ENCODE data around the gene POLR3H.

POLR3H gene

DNA sequence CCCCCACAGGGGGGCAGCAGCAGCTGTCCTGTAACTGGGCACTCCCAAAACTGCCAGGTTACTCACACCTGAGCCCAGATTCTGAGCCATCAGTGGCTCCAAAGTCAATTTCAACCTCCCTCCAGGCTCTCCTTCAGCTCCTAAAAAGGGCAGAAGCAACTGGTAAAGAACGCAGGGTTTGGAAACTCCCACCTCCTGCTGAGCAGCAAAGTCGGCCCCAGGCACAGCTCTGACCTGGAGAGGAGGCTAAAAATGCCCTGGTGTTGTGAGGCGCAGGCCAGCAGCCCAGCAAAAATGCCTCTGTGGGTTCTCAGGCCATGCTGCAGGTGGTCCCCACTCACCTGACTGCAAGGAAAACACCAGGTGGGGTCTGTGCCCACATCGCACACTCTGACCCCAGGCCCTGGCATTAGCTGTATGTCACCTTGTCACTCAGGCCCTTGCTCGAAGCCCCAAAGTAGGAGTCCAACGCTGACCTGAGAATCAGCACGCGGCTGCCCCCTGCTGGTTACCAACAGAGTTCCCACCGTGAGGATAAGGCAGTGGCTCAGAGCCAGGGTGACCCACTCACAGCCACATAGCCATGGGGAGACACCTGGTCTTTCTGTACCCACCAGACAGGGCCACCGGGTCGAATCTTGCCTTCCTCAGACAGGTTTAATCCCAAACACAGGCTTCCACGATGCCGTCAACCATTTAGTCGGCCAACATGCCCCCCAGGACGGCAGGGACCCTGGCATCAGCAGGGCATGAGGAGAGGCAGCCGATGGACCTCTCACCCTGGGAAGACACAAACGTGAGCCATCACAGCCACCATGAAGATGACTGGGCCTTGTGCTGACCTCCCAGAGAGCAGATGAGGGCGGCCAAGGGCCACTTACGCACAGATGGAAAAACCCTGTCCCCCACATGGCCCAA, 11.1 kb downstream of the POLR3H start:
- DNase-seq, result peak in 1 of 2 experiments; percentile 74

DNA sequence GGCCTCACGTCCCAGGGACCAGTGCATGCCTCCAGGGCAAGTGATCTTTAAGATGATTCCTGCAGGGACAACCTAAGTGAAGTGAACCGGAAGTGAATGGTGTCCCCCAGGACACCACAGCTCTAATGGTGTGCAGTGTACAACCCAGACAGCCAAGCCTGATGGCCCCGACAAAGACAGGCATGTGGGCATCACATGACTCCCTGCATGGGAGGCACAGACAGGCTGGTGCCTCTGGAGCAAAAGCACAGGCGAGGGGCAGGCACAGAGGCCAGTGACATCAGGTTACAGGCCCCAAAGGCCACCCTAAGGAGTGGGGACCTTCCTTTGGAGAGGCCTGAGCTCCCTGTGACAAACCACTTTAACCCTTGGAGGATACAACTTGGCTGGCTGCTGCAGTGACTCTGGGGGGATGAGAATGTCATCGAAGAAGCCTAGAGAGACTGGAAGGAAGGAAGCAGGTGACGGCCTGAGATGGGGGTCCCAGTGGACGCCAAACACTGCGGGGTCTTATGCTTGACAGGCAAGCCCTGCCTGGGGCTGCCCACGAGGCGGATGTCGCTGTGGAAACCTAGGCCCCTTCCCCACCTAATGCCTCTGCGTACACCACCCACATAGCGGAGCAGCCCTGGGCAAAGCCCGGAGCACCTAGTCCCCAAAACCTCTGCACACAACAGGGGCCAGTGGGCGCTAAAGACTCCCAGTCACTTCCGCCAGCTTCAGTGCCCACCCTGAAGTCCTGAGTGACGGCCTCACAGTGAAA, 12.4 kb downstream of the POLR3H start:
- DNase-seq, result no peak

DNA sequence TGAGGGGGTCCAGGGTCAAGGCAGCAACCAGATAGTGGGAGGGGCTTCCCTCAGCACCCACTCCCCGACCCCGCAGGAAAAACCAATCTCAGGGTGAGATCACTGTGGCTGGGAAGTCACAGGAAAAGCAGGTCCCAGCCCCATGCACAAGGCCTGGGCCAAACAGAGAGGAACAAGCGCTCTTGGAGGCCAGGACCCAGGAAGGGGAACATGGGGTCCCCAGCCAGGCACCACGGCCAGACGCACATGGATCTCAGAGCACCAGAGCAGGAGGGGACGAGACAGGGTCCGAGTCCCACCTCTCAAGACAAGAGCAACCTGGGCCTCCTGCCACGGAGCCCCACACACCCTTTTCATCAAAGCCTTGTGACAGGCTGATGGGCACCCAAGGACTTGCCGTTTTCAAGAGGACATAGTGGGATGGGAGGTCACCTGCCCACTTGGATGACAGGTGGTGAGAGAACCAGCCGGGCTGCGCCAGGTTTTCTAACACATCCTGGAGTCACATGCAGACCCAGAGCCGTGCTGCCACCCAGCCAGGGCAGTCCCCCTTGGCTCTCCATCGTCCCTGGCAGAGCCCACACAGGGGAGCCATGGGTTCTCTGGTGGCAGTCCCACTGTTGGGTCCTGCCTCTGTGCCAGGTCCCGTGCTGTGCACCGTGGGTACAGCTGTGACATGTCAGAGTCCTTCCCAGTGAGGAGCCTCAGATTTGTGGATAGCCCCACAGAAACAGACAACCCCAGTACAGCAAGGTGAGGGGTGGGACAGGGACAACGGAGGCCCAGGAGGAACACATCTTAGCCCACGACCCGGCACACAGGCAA, 13.2 kb downstream of the POLR3H start:
- DNase-seq, result no peak

DNA sequence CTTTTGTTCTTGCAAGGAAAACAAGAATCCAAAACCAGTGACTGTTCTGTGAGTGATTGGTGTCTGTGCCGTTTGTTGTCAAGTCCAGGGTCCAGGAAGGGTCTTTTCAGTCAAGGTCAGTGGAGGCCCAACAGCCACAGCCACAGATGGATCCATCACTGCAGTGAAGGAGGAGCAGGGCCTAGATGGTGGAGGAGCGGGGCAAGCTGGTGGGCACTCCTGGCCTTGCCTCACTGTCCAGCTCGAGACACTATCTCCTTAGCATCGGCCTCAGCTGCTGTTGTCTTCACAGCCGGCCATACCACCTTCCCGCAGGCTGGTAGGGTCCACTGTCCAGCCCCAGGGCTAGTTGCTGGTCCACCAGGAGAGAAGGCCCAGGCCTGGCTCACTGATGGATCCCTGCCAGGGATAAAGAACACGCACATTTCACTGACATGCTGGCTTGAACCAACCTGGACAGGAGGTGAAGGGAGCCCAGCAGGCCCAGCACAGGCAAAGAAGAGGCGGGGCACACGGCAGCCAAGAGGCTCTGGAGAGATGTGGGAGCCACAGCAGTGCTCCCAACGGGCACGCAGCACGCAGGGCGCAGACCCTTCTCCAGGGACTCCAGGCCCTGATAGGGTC, 15.2 kb downstream of the POLR3H start:
- no peak for DNase-seq

DNA sequence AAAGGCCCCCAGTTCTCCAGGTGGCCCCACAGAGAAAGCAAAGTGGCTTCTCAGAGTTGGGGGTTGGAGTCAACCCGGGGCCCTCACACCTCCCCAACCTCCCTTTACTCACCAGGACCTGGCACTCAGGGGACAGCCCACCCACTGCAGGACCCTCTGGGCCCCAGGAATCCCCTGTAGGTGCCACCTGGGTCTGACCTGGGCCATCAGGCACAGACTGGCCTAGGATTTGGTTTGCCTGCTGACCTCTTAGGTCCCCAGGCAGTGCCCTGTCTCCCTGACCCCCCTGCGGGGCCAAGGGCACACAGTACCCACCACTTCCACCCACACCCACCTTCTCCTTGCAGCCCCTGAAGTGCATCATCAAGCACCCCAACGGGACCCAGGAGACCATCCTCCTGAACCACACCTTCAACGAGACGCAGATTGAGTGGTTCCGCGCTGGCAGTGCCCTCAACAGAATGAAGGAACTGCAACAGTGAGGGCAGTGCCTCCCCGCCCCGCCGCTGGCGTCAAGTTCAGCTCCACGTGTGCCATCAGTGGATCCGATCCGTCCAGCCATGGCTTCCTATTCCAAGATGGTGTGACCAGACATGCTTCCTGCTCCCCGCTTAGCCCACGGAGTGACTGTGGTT, 16.0 kb downstream of the POLR3H start:
- DNase-seq, result no peak

DNA sequence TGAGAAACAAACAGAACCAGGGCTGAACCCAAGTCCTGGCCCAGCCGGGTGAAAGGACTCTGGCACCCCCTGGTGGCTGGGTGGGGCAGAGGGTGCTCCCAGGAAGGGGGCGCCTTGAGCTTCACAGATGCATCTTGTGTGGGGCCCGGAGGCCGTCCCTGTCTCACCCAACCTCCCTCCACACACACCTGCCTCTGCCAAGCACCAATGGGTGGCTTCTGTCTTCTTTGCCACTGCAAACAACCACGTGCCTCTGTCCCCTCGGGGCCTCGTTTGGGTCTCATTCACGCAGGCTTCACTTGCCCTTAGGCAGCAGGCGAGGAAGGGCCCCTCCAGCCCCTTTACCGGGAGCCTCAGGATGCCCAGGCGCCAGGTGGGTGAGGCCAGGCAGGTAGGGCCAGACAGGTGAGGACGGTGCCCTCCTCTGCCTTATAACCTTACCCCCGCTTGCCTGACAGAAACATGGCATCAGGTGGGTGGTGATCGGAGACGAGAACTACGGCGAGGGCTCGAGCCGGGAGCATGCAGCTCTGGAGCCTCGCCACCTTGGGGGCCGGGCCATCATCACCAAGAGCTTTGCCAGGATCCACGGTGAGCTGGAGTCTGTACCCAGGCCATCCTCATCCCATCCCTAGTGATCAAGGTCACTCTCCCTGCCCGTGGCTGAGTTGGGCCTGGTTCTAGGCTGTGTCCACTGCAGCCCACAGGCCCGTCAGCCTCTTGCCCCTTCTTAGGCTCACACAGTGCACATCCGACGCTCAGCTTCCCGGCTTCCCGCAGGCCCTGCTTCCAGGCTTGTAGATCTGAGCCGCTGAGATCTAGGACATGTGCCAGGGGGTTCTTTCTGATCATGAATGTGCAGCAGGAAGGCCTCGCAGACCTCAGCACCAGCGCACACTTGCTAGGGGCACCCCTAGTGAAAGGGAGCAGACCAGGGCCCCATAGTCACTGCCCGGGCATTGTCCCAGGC, 17.2 kb downstream of the POLR3H start:
- DNase-seq, result peak in 1 of 2 experiments; percentile 41

DNA sequence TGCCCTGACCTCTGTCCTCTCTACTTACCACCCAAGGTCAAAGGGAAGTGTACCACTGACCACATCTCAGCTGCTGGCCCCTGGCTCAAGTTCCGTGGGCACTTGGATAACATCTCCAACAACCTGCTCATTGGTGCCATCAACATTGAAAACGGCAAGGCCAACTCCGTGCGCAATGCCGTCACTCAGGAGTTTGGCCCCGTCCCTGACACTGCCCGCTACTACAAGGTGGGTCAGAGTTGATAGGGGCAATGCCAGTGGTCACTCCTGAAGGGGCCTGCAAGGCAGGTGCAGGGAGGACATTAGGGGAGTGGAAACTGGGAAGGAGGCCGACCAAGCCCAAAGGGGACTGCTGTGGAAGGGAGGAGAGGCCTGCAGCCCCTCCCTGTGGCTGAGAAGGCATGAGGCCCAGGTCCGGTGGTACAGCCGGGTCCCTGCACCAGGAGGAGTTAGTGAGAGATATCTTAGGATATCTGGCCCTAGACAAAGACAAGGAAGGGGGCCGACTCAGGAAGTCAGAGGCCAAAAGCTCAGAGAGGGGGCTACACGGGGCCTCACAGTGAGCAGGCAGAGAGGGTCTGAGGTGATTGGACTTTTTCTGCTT, 17.9 kb downstream of the POLR3H start:
- DNase-seq, result no peak

DNA sequence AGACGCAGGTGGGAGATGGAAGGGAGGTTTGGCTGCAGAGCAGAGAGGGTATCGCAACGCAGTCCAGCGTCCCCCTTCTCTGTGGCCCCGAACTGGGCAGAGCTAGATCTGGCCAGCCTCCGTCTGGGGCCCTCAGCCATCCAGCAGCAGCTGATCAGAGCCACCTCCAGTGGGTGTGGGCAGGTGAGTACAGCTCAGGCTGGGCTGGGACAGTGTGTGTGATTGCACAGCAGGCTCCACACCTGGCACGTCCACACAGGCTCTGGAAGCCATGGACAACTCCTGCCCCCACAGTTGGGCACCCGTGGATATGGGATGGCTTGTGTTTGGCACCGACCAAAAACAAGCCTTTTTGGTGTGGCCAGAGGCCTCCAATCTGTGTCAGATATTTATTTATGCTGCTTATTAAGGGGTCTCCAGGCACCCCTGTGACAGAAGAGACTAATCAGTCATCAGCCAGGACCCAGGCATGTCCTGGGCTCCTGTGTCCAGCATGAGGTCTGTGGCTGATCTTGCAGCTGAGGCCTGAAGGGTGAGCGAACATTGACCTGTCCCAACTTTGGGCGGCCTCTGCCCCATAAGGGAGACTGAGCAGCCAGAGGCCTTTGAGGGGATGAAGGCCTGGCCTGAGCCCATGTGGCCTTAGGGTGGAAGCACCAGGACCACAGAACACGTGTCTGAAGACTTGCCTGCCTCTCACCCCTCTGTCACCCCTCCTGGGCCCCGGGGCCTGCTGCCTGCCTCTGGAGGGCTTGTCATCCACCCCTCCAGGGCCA, 18.6 kb downstream of the POLR3H start:
- no peak for DNase-seq

DNA sequence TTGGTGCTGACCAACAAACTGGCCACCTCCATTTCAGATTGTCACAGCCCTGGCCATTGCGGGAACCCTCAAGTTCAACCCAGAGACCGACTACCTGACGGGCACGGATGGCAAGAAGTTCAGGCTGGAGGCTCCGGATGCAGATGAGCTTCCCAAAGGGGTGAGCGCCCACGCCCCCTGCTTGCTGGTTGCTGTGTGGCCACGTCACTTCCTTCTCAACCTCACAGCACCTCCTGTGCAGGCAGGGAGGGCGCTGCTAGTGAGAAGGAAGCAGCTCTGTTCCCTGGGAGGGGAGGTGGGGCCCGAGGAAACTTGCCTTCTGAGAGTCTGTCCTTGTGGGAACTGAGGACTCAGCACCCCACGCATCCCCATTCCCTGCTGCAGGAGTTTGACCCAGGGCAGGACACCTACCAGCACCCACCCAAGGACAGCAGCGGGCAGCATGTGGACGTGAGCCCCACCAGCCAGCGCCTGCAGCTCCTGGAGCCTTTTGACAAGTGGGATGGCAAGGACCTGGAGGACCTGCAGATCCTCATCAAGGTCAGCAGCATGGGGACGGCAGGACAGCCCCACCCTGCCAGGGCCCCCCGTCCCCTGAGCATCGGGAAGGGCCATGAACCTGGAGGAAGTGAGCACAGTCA, 19.3 kb downstream of the POLR3H start:
- no peak for DNase-seq

DNA sequence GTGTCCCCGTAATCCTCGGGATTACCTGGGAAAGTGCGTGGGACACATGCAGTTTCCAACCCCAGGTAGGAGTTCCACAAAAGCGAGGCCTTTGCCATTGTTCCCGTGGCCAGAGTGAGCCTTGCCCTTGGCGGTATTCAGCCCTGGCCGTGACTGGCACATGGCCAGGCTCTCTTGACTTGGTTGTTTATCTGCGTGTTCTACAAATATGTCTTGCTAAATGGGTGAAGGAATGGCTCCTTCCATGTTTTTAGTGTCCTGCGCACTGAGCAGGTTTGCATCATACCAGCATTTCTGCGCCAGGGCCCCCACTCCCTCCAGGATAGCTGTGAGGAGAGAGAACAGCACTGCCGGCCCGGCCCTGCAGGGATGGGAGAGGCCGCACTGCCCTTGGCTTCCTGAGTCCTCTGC, 20.0 kb downstream of the POLR3H start:
- no peak for DNase-seq

DNA sequence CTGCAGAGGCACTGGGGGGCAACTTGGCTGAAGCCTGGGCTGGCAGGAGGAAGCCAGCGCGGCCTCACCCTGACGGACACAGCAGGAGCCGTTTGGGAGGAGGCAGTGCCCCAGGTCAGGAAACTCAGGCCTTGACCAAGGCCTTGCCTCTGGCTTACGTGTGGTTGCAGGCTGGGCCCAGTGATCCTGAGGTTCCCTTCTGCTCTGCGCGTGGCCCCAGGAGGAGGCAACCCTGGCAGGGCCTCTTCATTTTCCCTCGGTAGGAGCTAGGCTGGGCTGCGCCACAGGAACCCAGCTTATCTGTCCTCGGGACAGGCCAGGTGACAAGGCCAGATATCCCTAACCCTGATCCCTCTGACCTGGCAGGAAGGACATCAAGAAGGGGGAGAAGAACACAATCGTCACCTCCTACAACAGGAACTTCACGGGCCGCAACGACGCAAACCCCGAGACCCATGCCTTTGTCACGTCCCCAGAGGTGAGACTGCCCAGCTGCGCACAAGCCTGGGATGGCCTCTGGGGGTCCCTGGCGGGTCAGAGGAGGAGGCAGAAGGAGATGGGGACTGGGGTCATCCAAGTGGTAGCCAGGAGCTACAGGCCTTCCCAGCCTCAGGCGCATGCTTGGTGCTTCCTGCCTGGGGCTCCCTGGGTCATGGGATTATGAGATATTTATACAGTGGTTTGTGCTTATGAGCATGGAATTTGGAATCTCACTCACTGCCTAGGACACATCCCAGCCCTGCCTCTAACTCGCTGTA, 20.6 kb downstream of the POLR3H start:
- DNase-seq, result no peak

DNA sequence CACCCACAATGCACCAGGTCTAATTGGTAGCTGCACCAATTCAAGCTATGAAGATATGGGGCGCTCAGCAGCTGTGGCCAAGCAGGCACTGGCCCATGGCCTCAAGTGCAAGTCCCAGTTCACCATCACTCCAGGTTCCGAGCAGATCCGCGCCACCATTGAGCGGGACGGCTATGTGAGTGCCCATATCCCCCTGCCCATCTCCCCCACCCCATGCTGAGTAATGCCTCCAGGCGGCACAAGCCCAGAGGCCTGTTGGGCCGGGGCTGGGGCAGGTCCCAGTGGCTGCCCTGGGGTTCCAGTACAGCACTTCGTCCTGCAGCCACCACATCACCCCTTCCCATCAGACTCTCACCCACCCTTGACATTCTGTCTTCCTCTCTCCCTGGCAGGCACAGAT, 21.5 kb downstream of the POLR3H start:
- DNase-seq, result no peak

DNA sequence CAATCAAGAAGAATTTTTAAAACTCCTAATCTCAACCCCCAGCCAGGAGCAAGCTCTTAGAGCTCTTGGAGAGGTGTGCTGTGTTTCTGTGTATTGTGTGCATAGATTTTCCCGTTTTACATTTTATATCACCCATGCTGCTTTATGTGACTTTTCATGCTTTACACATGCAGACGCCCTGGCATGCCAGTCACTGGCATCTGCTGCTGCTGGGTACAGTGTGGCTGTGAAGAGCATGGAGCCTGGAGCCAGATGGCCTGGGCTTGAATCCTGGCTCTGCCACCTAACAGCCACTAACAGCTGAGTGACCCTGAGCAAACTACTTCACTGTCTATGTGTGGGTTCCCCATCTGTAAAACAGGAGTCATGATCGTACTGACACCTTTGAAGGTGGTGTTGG, 23.1 kb downstream of the POLR3H start:
- DNase-seq, result no peak

DNA sequence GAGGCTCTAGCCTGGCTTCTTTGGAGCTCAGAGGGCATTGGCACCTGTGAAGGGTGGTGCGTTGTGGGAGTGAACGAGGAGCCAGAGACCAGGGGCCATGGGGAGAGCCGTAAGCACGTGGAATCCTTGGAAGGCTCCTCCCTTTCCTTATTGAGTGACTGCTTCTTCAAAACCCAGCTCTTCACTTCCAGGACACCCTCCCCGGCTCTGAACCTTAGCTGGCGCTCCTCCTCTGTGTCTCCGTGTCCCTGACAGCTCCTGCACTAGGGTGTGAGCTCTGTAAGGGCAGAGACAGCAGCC, 26.3 kb downstream of the POLR3H start:
- DNase-seq, result no peak

DNA sequence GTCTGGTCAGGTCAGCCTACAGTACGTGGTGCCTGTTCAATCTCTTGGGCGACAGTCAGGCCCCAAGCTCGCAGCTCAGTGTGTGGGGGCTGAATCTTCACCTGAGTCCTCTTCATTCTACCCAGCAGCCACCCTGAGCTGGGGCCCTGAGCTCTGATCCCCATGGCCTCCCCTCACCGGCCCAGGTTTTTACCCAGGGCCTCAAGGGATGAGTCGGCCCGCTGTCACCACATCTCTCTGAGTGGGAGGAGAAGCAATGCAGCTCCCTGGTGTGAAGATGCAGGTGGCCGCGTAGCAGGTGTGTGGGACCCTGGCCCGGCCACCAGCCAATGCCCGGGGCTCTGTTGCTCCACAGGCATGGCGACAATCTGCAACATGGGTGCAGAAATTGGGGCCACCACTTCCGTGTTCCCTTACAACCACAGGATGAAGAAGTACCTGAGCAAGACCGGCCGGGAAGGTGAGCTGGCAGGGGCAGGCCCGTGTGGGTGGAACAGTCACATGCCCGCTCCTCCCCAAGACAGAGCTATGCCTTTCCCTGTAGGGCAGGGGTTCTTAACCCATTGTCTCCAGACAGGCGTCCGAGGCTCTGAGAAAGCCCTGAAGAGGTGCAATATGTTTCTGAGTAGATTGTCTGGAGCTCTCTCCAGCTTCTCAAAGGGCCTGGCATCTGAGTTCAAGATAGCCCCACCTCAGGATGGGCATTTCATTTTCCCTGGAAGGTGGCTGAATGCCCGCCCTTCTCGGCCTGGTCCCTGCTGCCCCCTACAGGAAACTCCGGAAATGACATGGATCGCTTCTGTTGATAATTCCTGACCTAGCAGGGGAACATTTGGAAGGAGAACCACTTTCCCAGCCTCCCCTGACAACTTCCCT, 26.9 kb downstream of the POLR3H start:
- peak; percentile 19 to 58 for DNase-seq

DNA sequence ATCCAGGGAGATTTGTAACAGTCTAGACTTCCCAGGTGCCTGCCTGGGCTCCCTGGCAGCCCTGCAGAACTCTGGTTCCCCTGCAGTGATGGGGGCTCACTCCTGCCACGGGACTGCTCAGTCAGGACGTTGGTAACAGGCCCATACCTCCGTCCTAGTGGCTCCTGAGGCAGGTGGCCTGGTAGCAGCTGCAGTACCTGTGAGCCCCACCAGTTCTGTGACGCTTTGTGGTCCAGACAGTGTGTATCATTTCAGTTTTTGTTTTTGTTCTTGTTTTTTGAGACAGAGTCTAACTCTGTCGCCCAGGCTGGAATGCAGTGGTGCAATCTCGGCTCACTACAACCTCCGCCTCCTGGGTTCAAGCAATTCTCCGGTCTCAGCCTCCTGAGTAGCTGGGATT, 27.8 kb downstream of the POLR3H start:
- DNase-seq, result no peak

DNA sequence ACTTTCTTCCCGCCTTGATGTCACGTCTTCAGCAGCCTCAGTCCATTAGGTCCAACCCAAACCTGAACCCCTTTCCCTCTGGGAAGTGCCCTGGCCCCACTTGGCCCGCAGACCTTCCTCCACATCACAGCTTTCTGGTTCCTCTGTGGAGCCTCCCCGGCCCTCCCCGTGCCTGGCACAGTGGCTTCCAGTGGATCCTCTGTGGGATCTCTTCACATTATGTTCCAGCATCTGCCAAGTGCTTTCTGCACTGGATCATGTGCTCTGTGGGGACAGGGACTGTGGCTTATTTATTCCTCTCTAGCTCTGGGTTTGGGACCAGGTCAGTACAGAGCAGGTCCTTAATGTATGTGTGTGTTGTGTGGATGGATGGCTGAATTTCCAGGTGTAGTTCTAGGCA, 30.9 kb downstream of the POLR3H start:
- no peak for DNase-seq
